PC-3 (cell line): Measurements from ENCODE around the gene LAMA3.

Experiments
- CTCF ChIP-seq: fragments of 300-600 bp; sonication (generic); conservative IDR thresholded peaks from 2 replicates; pipeline ENCODE4 v1.5.1; 2017; ENCODE audit warnings: antibody characterized with exemption, low read depth, mild to moderate bottlenecking, low read length
- EZH2 ChIP-seq: fragments of 300-600 bp; sonication (generic); IDR thresholded peaks from one replicate; pipeline ENCODE4 v1.6.1; 2017; ENCODE audit warnings: antibody characterized with exemption, mild to moderate bottlenecking, low read length; ENCODE audit not compliant: unreplicated experiment

- no peak for TF ChIP-seq CTCF
- no peak for TF ChIP-seq EZH2
Observed at GRCh38 chr18:23798249-23798648, 109.0 kb downstream of the LAMA3 start.
